ENCODE measurements around the gene FAM32A. TPM values are rescaled to one million over a fixed set of nuclear protein-coding genes. Genes with fewer than 3 reads are reported as not detected.

The FAM32A gene
- total RNA-seq, 2 donors from 2014 or later, result 71.8 to 80.1 TPM

DNA sequence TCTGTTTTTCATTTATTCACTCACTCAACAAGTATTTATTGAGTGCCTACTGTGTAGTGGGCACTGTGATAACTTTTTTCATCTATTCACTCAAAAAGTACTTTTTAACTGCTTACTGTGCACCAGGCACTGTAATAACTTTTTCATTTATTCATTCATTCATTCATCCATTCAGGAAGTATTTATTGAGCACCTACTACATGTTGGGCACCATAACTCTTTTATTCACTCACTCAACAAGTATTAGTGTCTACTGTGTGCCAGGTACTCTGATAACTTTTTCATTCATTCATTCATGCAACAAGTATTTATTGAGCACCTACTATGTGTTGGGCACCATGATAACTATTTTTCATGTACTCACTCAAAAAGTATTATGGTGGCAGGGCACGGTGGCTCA lies 18.8 kb upstream of the FAM32A start:
- TF ChIP-seq, protein P1, sequence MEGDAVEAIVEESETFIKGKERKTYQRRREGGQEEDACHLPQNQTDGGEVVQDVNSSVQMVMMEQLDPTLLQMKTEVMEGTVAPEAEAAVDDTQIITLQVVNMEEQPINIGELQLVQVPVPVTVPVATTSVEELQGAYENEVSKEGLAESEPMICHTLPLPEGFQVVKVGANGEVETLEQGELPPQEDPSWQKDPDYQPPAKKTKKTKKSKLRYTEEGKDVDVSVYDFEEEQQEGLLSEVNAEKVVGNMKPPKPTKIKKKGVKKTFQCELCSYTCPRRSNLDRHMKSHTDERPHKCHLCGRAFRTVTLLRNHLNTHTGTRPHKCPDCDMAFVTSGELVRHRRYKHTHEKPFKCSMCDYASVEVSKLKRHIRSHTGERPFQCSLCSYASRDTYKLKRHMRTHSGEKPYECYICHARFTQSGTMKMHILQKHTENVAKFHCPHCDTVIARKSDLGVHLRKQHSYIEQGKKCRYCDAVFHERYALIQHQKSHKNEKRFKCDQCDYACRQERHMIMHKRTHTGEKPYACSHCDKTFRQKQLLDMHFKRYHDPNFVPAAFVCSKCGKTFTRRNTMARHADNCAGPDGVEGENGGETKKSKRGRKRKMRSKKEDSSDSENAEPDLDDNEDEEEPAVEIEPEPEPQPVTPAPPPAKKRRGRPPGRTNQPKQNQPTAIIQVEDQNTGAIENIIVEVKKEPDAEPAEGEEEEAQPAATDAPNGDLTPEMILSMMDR (conservative IDR thresholded peaks at IDR 0.05), result no peak
- H3K9me3 ChIP-seq (ENCODE audit: control insufficient read depth, low read length), result no peaks in the 10 kb centered on the region
- Mint-ChIP-seq H3K9me3 (no peaks in the 10 kb centered on the region), H3K27me3 (ENCODE audit: insufficient read depth) (no peaks in the 10 kb centered on the region), H3K27ac (no peak overlapping the region), H3K36me3 (ENCODE audit: low read depth) (no peaks in the 10 kb centered on the region), H3K4me1 (no peaks in the 10 kb centered on the region), H3K4me3 (no peak overlapping the region)
- H3K36me3 ChIP-seq (ENCODE audit: control insufficient read depth, insufficient read depth, low read length), result no peaks in the 10 kb centered on the region
- no peak for DNase-seq
- no peaks in the 10 kb centered on the region for H3K27me3 ChIP-seq (ENCODE audit: control insufficient read depth, insufficient read depth, low read length, poor library complexity, severe bottlenecking)
- H3K4me1 ChIP-seq (ENCODE audit: control insufficient read depth, insufficient read depth, low read length), result no peaks in the 10 kb centered on the region
- WGBS, 2 experiments (ENCODE audit: insufficient coverage in 1 of 2, insufficient read length in 1 of 2), result 80 to 84% methylated on average over 1 of the region's 1 CpG
- H3K27ac ChIP-seq (ENCODE audit: low read depth, low read length), result no peak overlapping the region
- no peak overlapping the region for H3K9ac ChIP-seq (ENCODE audit: extremely low read depth, low read length, poor library complexity, severe bottlenecking)
- no peak overlapping the region for H3K4me3 ChIP-seq (ENCODE audit: low read length)

DNA sequence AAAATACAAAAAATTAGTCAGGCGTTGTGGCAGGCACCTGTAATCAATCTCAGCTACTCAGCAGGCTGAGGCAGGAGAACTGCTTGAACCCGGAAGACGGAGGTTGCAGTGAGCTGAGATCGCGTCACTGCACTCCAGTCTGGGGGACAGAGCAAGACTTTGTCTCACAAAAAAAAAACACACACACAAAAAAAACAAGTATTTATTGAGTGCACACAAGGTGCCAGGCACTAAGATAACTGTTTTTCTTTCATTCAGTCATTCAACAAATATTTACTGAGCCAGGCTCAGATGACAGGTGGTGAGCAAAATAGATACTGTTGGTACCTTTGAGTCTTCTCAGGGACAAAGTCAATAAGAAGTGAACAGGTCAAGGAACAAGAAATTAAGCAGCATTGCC lies 18.2 kb upstream of the FAM32A start:
- H3K36me3 ChIP-seq (ENCODE audit: control insufficient read depth, insufficient read depth, low read length), result no peaks in the 10 kb centered on the region
- no peak overlapping the region for H3K27ac ChIP-seq (ENCODE audit: low read depth, low read length)
- TF ChIP-seq, protein P1 (conservative IDR thresholded peaks at IDR 0.05), result no peak
- no peak overlapping the region for H3K4me3 ChIP-seq (ENCODE audit: low read length)
- no peaks in the 10 kb centered on the region for H3K27me3 Mint-ChIP-seq (ENCODE audit: insufficient read depth)
- no peak overlapping the region for H3K27ac Mint-ChIP-seq
- no peaks in the 10 kb centered on the region for H3K4me1 Mint-ChIP-seq
- no peak overlapping the region for H3K9ac ChIP-seq (ENCODE audit: extremely low read depth, low read length, poor library complexity, severe bottlenecking)
- no peaks in the 10 kb centered on the region for H3K4me1 ChIP-seq (ENCODE audit: control insufficient read depth, insufficient read depth, low read length)
- no peaks in the 10 kb centered on the region for H3K9me3 ChIP-seq (ENCODE audit: control insufficient read depth, low read length)
- H3K36me3 Mint-ChIP-seq (ENCODE audit: low read depth), result no peaks in the 10 kb centered on the region
- no peak for DNase-seq
- H3K27me3 ChIP-seq (ENCODE audit: control insufficient read depth, insufficient read depth, low read length, poor library complexity, severe bottlenecking), result no peaks in the 10 kb centered on the region
- WGBS, 2 experiments (ENCODE audit: insufficient coverage in 1 of 2, insufficient read length in 1 of 2), result 88 to 96% methylated on average over 3 to 5 of the region's 5 CpGs
- H3K9me3 Mint-ChIP-seq, result no peaks in the 10 kb centered on the region
- no peak overlapping the region for H3K4me3 Mint-ChIP-seq

DNA sequence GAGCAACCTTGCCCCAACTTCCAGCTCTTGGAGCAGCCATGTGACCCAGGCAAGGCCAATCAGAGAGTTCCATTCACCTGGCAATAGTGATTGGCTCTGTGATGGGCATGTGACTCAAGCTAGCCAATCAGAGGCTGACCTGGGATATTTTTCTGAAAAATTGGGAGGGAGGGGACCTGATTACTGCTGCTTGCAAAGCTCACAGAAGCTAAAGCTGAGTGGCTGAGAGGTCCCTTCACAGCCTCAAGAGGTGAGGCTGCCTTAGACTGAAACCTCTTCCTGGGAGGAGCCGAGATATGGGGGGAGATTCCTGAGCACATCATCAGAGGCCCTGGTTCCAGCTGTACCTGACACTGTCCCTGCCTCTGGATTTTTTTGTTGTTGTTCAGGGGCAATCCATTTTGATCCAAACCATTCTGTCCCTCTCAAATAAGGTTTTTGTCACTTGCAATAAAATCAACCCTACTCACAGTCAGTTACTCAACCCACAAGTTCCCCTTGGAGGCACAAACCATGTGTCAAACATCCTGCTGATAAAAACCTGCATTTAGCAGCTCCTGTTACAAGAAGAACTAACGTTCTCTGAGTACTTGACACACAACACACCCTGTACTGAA lies 16.6 kb upstream of the FAM32A start:
- no peaks in the 10 kb centered on the region for H3K27me3 ChIP-seq (ENCODE audit: control insufficient read depth, insufficient read depth, low read length, poor library complexity, severe bottlenecking)
- H3K4me1 Mint-ChIP-seq, result no peaks in the 10 kb centered on the region
- TF ChIP-seq, protein P1 (conservative IDR thresholded peaks at IDR 0.05), result no peak
- H3K4me3 Mint-ChIP-seq, result no peak overlapping the region
- no peaks in the 10 kb centered on the region for H3K27me3 Mint-ChIP-seq (ENCODE audit: insufficient read depth)
- no peaks in the 10 kb centered on the region for H3K36me3 ChIP-seq (ENCODE audit: control insufficient read depth, insufficient read depth, low read length)
- H3K4me3 ChIP-seq (ENCODE audit: low read length), result no peak overlapping the region
- no peaks in the 10 kb centered on the region for H3K9me3 ChIP-seq (ENCODE audit: control insufficient read depth, low read length)
- 85 to 100% methylated on average over 1 to 2 of the region's 2 CpGs for WGBS, 2 experiments (ENCODE audit: insufficient coverage in 1 of 2, insufficient read length in 1 of 2)
- no peak overlapping the region for H3K9ac ChIP-seq (ENCODE audit: extremely low read depth, low read length, poor library complexity, severe bottlenecking)
- no peaks in the 10 kb centered on the region for H3K36me3 Mint-ChIP-seq (ENCODE audit: low read depth)
- no peaks in the 10 kb centered on the region for H3K9me3 Mint-ChIP-seq
- no peaks in the 10 kb centered on the region for H3K4me1 ChIP-seq (ENCODE audit: control insufficient read depth, insufficient read depth, low read length)
- no peak overlapping the region for H3K27ac ChIP-seq (ENCODE audit: low read depth, low read length)
- H3K27ac Mint-ChIP-seq, result no peak overlapping the region
- no peak for DNase-seq
